SK-N-SH treated with all-trans-retinoic acid at 6 μM for 48 hours (cell line): ENCODE results near the gene TMEM201.

Experiments used
- ATAC-seq: fragments of 200-7000 bp; cut with Tn5 transposase; 3 replicates; pipeline ENCODE4 v1.9.1; 2020; ENCODE audit warnings: mild to moderate bottlenecking, moderate library complexity
- ARNTL ChIP-seq: fragments of 450-650 bp; formaldehyde crosslinking; IDR thresholded peaks from 2 replicates; pipeline ENCODE4 v1.5.0; 2020; ENCODE audit warnings: low read depth, mild to moderate bottlenecking, moderate library complexity, borderline replicate concordance
- BACH2 ChIP-seq: fragments of 250-450 bp; sonication (Bioruptor Pico); IDR thresholded peaks from 2 replicates; pipeline ENCODE4 v1.9.0; 2021; ENCODE audit warnings: mild to moderate bottlenecking, borderline replicate concordance
- CREB5 ChIP-seq: fragments of 250-450 bp; sonication (Bioruptor Pico); IDR thresholded peaks from 2 replicates; pipeline ENCODE4 v1.5.1; 2020; ENCODE audit warnings: low read depth, mild to moderate bottlenecking, moderate library complexity
- CSDC2 ChIP-seq: fragments of 250-450 bp; sonication (Bioruptor Pico); IDR thresholded peaks from 2 replicates; pipeline ENCODE4 v1.5.0; 2020; ENCODE audit warnings: mild to moderate bottlenecking, moderate library complexity
- CSRNP3 ChIP-seq: fragments of 250-450 bp; sonication (Bioruptor Pico); IDR thresholded peaks from 2 replicates; pipeline ENCODE4 v1.5.1; 2021; ENCODE audit warnings: mild to moderate bottlenecking, moderate library complexity
- ESRRG ChIP-seq: fragments of 250-450 bp; sonication (Bioruptor Pico); IDR thresholded peaks from 2 replicates; pipeline ENCODE4 v1.6.1; 2021; ENCODE audit warnings: mild to moderate bottlenecking
- ISL1 ChIP-seq: fragments of 250-450 bp; sonication (Bioruptor Pico); IDR thresholded peaks from 2 replicates; pipeline ENCODE4 v2.1.2; 2022; ENCODE audit warnings: mild to moderate bottlenecking, moderate library complexity
- PATZ1 ChIP-seq: fragments of 250-450 bp; sonication (Bioruptor Pico); IDR thresholded peaks from 2 replicates; pipeline ENCODE4 v1.8.0; 2020; ENCODE audit warnings: mild to moderate bottlenecking, moderate library complexity, borderline replicate concordance
- PPARA ChIP-seq: fragments of 250-450 bp; sonication (Bioruptor Pico); IDR thresholded peaks from 2 replicates; pipeline ENCODE4 v1.5.0; 2020; ENCODE audit warnings: mild to moderate bottlenecking, borderline replicate concordance
- RARB ChIP-seq: fragments of 250-450 bp; sonication (Bioruptor Pico); IDR thresholded peaks from 2 replicates; pipeline ENCODE4 v1.8.0; 2021; ENCODE audit warnings: mild to moderate bottlenecking, moderate library complexity
- SNAI2 ChIP-seq: fragments of 250-450 bp; sonication (Bioruptor Pico); IDR thresholded peaks from 2 replicates; pipeline ENCODE4 v1.5.0; 2020; ENCODE audit warnings: mild to moderate bottlenecking, moderate library complexity
- TCF4 ChIP-seq: fragments of 250-450 bp; sonication (Bioruptor Pico); IDR thresholded peaks from 2 replicates; pipeline ENCODE4 v1.8.0; 2021; ENCODE audit warnings: mild to moderate bottlenecking, moderate library complexity, borderline replicate concordance
- TOX ChIP-seq: fragments of 250-450 bp; sonication (Bioruptor Pico); IDR thresholded peaks from 2 replicates; pipeline ENCODE4 v1.8.0; 2021; ENCODE audit warnings: mild to moderate bottlenecking, moderate library complexity, borderline replicate concordance
- TSHZ2 ChIP-seq: fragments of 250-450 bp; sonication (Bioruptor Pico); IDR thresholded peaks from 2 replicates; pipeline ENCODE4 v1.5.0; 2020; ENCODE audit warnings: mild to moderate bottlenecking, moderate library complexity
- ZNF565 ChIP-seq: fragments of 450-650 bp; formaldehyde crosslinking; conservative IDR thresholded peaks from 2 replicates; pipeline ENCODE4 v1.5.0; 2020; ENCODE audit warnings: low read depth, mild to moderate bottlenecking, moderate library complexity
- ZNF70 ChIP-seq: fragments of 450-650 bp; formaldehyde crosslinking; IDR thresholded peaks from 2 replicates; pipeline ENCODE4 v1.5.0; 2020; ENCODE audit warnings: mild to moderate bottlenecking, moderate library complexity
- ZNF8 ChIP-seq: fragments of 450-650 bp; formaldehyde crosslinking; IDR thresholded peaks from 2 replicates; pipeline ENCODE4 v1.5.0; 2020; ENCODE audit warnings: mild to moderate bottlenecking, moderate library complexity

TMEM201 gene

GRCh38 chr1:9580942-9581341 is 7.8 kb upstream of the TMEM201 start:
- TF ChIP-seq TSHZ2 (no peak), ZNF70 (CRISPR knock-in tag) (no peak), CREB5 (CRISPR knock-in tag) (no peak), ZNF565 (CRISPR knock-in tag) (no peak), CSRNP3 (CRISPR knock-in tag) (no peak)
- ATAC-seq = no peak

GRCh38 chr1:9586147-9586766 is 2.5 kb upstream of the TMEM201 start:
- TF ChIP-seq PPARA = no peak
- no peak for ATAC-seq

- ATAC-seq = peak; percentile 20
- no peak for TF ChIP-seq CSRNP3 (CRISPR knock-in tag)
- no peak for TF ChIP-seq TOX (CRISPR knock-in tag)
- TF ChIP-seq ZNF8 (CRISPR knock-in tag) = no peak
- no peak for TF ChIP-seq PATZ1 (CRISPR knock-in tag)
- TF ChIP-seq ZNF70 (CRISPR knock-in tag) = no peak
- TF ChIP-seq ISL1 (CRISPR knock-in tag) = no peak
- TF ChIP-seq CREB5 (CRISPR knock-in tag) = no peak
- no peak for TF ChIP-seq ZNF565 (CRISPR knock-in tag)
- no peak for TF ChIP-seq CSDC2 (CRISPR knock-in tag)
- TF ChIP-seq RARB (CRISPR knock-in tag) = no peak
- no peak for TF ChIP-seq SNAI2 (CRISPR knock-in tag)
- TF ChIP-seq TCF4 (CRISPR knock-in tag) = no peak
- no peak for TF ChIP-seq TSHZ2
- no peak for TF ChIP-seq BACH2 (CRISPR knock-in tag)
- no peak for TF ChIP-seq ARNTL
- TF ChIP-seq ESRRG = no peak
- TF ChIP-seq PPARA = no peak
Observed at GRCh38 chr1:9589144-9589718, 520 bp downstream of the TMEM201 start.
